G401 (cell line): ENCODE data around the gene OSCP1. TPM values are rescaled to one million over a fixed set of nuclear protein-coding genes. Genes with fewer than 3 reads are reported as not detected.
"Not testable (repeated sequence)": the region's sequence is repeated elsewhere in the genome, so short reads cannot be mapped to it uniquely, and the experiment has no call there.

Source experiments
- DNase-seq: peaks from one replicate; pipeline ENCODE4 v3.0.0-alpha.2; 2015; ENCODE audit warnings: low spot score
- in situ Hi-C: cut with HindIII; loops from 2 replicates; pipeline ENCODE4 v1.10.0; 2016; ENCODE audit warnings: low sequenced_read_pairs, mixed read lengths
- total RNA-seq: library from RNA; depleted of rRNA; stranded (reverse); fragments of >200 nt; shearing (Covaris generic); gene quantifications from 2 replicates; pipeline ENCODE4 v1.2.3, GENCODE V29; 2014; rRNA removed

Gene OSCP1
- 16.2 and 27.3 TPM in 2 replicates for total RNA-seq

- in situ Hi-C loops = no loop called here
- peak; percentile 95 for DNase-seq
Observed at GRCh38 chr1:36450270-36450918, at the start of gene OSCP1. TSS of gene OSCP1 (minus strand) at chr1:36450451. CDS start at chr1:36450369, 82 bp downstream.

GRCh38 chr1:36497207-36497606, 47.0 kb upstream of the OSCP1 start:
- in situ Hi-C loops = no loop called here
- no peak for DNase-seq

- in situ Hi-C loops = no loop called here
- DNase-seq = no peak
Observed at GRCh38 chr1:36494971-36495370, 44.7 kb upstream of the OSCP1 start.

- in situ Hi-C loops = no loop called here
- DNase-seq = no peak
Observed at GRCh38 chr1:36493524-36493923, 43.3 kb upstream of the OSCP1 start.

- in situ Hi-C loops = no loop called here
- no peak for DNase-seq
Observed at GRCh38 chr1:36492491-36492890, 42.2 kb upstream of the OSCP1 start.

- DNase-seq, in situ Hi-C loops: not testable (repeated sequence)
Observed at GRCh38 chr1:36489258-36490051, 39.2 kb upstream of the OSCP1 start.

- in situ Hi-C loops = no loop called here
- no peak for DNase-seq
Observed at GRCh38 chr1:36487906-36488305, 37.7 kb upstream of the OSCP1 start.

GRCh38 chr1:36487336-36487725, 37.1 kb upstream of the OSCP1 start:
- DNase-seq, in situ Hi-C loops: not testable (repeated sequence)

- in situ Hi-C loops = no loop called here
- DNase-seq = no peak
Observed at GRCh38 chr1:36486439-36487335, 36.4 kb upstream of the OSCP1 start.

GRCh38 chr1:36486093-36486438, 35.8 kb upstream of the OSCP1 start:
- in situ Hi-C loops = no loop called here
- no peak for DNase-seq

- in situ Hi-C loops = no loop called here
- DNase-seq = no peak
Observed at GRCh38 chr1:36484099-36484498, 33.8 kb upstream of the OSCP1 start.

- no peak for DNase-seq
- in situ Hi-C loops = no loop called here
Observed at GRCh38 chr1:36482724-36483388, 32.6 kb upstream of the OSCP1 start, which contains the start of gene CSF3R. TSS of gene CSF3R (minus strand) at chr1:36482913. CDS start at chr1:36479496, 3,417 bp downstream.

- DNase-seq = no peak
- in situ Hi-C loops = no loop called here
Observed at GRCh38 chr1:36481771-36482723, 31.8 kb upstream of the OSCP1 start.

GRCh38 chr1:36481091-36481490, 30.8 kb upstream of the OSCP1 start:
- in situ Hi-C loops = no loop called here
- no peak for DNase-seq

GRCh38 chr1:36480161-36480560, 29.9 kb upstream of the OSCP1 start:
- DNase-seq = no peak
- in situ Hi-C loops = no loop called here

- no peak for DNase-seq
- in situ Hi-C loops = no loop called here
Observed at GRCh38 chr1:36479505-36480051, 29.3 kb upstream of the OSCP1 start.

- in situ Hi-C loops = not testable (repeated sequence)
Observed at GRCh38 chr1:36477615-36478014, 27.4 kb upstream of the OSCP1 start.

GRCh38 chr1:36476945-36477344, 26.7 kb upstream of the OSCP1 start:
- no peak for DNase-seq
- in situ Hi-C loops = no loop called here

More at GRCh38 chr1:36477615-36478014, 27.4 kb upstream of the OSCP1 start:
- not testable (repeated sequence) for DNase-seq
